Stomach (tissue), 4 donors: ENCODE measurements around the gene GRIP2.

ENCODE experiments used
- EP300 ChIP-seq: sonication (generic); formaldehyde crosslinking; IDR thresholded peaks from one replicate; pipeline ENCODE4 v1.6.1; 2017; ENCODE audit warnings: antibody characterized with exemption
- POLR2A ChIP-seq, 4 donors: fragments of 450-650 bp; IDR thresholded peaks; one replicate each; pipeline ENCODE4 v1.6.1; 2016; ENCODE audit warnings: antibody characterized with exemption in 4 of 4, control low read depth in 2 of 4, mild to moderate bottlenecking in 1 of 4, moderate library complexity in 1 of 4

DNA sequence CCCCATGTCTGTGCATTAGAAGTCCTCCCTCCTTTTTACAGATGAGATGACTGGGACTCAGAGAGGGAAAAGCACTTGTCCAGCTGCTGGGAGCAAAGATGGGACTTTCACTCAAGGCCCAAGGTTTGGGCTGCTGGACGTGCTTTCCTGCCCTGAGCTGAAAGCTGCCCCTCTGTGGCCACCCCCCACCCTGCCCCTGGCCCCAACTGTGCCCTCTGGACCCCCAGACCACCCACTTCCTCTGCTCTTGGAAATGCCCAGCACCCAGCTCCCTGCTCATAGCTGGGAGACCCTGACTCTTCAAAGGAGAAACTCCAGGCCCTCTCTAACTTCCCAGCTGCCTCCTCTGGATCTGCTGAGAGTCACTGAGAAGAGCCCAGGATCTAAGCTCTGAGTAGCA lies 20.7 kb downstream of the GRIP2 start:
- TF ChIP-seq POLR2A (IDR thresholded peaks at IDR 0.05) (no peak), EP300 (no peak)
